Osteocyte (in vitro differentiated cells): ENCODE measurements around the gene DNM1. TPM values are rescaled to one million over a fixed set of nuclear protein-coding genes. Genes with fewer than 3 reads are reported as not detected.

ENCODE experiments used
- DNase-seq: peaks from one replicate; pipeline ENCODE4 v3.0.0; 2021; ENCODE audit warnings: mixed read lengths; ENCODE audit not compliant: unreplicated experiment; ENCODE audit errors: extremely low spot score
- H3K27ac Mint-ChIP-seq: one replicate; pipeline ENCODE4 v1.8.0; 2021; ENCODE audit warnings: mild to moderate bottlenecking, mixed read lengths; ENCODE audit not compliant: unreplicated experiment
- H3K27me3 Mint-ChIP-seq: one replicate; pipeline ENCODE4 v1.8.0; 2021; ENCODE audit warnings: mixed read lengths; ENCODE audit not compliant: unreplicated experiment
- H3K36me3 Mint-ChIP-seq: one replicate; pipeline ENCODE4 v1.8.0; 2021; ENCODE audit warnings: mixed read lengths; ENCODE audit not compliant: unreplicated experiment
- H3K4me1 Mint-ChIP-seq: one replicate; pipeline ENCODE4 v1.8.0; 2021; ENCODE audit warnings: mixed read lengths; ENCODE audit not compliant: unreplicated experiment
- H3K4me3 Mint-ChIP-seq: one replicate; pipeline ENCODE4 v1.8.0; 2021; ENCODE audit warnings: mild to moderate bottlenecking, moderate library complexity, mixed read lengths; ENCODE audit not compliant: unreplicated experiment
- H3K9me3 Mint-ChIP-seq: one replicate; pipeline ENCODE4 v1.8.0; 2021; ENCODE audit warnings: mixed read lengths; ENCODE audit not compliant: unreplicated experiment
- total RNA-seq: library from RNA; stranded (reverse); gene quantifications from 2 replicates; pipeline ENCODE4 v1.2.1, GENCODE V29; 2021
- TF ChIP-seq, protein P1 (sequence below): fragments of 200-600 bp; sonication (generic); IDR thresholded peaks from 2 replicates; pipeline ENCODE4 v1.5.0; 2021; ENCODE audit warnings: antibody characterized with exemption, mild to moderate bottlenecking, moderate library complexity

The DNM1 gene
- total RNA-seq, 1 donor from 2014 or later = 45.4 TPM

DNA sequence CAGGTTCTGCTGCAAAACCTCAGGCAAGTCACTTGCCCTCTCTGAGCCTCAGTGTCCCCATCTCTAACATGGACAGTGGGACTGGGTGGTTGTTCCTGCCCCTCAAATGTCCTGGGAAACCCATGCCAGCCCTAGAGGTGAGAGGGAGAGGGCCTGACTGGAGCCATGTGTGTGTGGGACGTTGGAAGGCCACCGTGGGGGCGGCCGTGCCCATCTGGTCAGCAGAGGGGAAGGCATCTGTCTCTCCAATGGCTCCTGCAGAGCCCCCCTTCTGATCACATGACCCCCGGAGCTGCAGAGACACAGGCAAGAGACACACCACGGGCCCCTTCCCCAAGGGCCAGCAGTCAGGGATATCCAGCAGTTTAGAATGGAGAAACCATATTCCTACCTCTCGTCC is 1.7 kb downstream of the DNM1 start:
- Mint-ChIP-seq H3K4me3 (peak overlapping the region; percentile 77), H3K27me3 (no peaks in the 10 kb centered on the region), H3K4me1 (peaks cover 36% of the 10 kb centered on the region), H3K9me3 (no peaks in the 10 kb centered on the region), H3K27ac (no peak overlapping the region), H3K36me3 (no peaks in the 10 kb centered on the region)
- TF ChIP-seq, protein P1, sequence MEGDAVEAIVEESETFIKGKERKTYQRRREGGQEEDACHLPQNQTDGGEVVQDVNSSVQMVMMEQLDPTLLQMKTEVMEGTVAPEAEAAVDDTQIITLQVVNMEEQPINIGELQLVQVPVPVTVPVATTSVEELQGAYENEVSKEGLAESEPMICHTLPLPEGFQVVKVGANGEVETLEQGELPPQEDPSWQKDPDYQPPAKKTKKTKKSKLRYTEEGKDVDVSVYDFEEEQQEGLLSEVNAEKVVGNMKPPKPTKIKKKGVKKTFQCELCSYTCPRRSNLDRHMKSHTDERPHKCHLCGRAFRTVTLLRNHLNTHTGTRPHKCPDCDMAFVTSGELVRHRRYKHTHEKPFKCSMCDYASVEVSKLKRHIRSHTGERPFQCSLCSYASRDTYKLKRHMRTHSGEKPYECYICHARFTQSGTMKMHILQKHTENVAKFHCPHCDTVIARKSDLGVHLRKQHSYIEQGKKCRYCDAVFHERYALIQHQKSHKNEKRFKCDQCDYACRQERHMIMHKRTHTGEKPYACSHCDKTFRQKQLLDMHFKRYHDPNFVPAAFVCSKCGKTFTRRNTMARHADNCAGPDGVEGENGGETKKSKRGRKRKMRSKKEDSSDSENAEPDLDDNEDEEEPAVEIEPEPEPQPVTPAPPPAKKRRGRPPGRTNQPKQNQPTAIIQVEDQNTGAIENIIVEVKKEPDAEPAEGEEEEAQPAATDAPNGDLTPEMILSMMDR = no peak
- no peak for DNase-seq

DNA sequence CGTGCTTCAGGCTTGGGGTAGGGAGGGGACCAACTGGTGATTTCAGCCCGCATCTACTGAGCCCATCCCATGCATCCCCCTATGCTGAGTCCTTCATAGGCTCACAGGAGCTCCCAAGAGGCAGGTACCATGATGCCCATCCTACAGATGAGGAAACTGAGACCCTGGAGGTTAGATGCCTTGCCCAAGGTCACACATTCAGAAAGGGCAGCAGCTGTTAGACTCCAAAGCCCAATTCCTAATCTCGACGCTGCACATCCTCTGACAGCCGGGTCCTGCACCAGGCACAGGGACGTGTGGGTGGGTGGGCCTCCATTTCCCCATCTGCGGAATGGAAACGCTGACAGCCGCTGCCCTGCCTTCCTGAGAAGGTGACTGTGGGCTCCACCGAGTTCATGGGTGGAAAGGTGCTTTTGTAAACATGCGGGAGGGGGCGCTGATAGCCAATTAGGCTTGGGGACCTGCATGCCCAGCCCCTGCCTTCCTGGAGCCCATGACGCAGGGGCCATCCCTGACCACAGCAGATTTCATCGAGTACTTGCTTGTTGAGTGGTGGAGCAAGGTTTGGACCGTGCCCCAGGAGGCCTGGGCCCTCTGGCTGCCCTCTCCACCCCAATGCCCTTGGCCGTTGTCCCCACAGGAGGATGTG is 2.2 kb downstream of the DNM1 start:
- Mint-ChIP-seq H3K36me3 (no peaks in the 10 kb centered on the region), H3K27me3 (no peaks in the 10 kb centered on the region), H3K27ac (no peak overlapping the region), H3K4me3 (no peak overlapping the region), H3K9me3 (no peaks in the 10 kb centered on the region), H3K4me1 (peaks cover 37% of the 10 kb centered on the region)
- TF ChIP-seq, protein P1 = no peak
- no peak for DNase-seq

DNA sequence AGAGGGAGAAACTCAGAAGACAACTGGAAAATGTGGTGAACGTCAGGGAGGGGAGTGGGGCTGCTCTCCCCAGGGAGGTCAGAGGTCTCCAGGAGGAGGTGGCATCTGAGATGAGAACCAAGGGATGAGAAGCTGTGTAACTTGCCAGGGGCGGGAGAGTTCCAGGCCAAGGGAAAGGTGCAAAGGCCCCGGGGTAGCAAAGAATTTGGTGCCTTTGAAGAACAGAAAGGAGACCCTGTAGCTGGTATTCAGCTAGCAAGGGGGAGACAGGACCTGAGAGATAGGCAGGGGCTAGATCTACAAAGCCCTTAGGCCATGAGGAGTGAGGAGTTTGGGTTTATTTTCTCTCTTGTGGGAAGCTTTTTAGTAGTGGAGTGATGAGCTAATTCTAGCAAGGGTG is 3.3 kb downstream of the DNM1 start:
- H3K36me3 Mint-ChIP-seq = no peaks in the 10 kb centered on the region
- H3K9me3 Mint-ChIP-seq = no peaks in the 10 kb centered on the region
- no peak overlapping the region for H3K4me3 Mint-ChIP-seq
- H3K27me3 Mint-ChIP-seq = no peaks in the 10 kb centered on the region
- DNase-seq = no peak
- TF ChIP-seq, protein P1 = no peak
- peaks cover 46% of the 10 kb centered on the region for H3K4me1 Mint-ChIP-seq
- H3K27ac Mint-ChIP-seq = no peak overlapping the region

DNA sequence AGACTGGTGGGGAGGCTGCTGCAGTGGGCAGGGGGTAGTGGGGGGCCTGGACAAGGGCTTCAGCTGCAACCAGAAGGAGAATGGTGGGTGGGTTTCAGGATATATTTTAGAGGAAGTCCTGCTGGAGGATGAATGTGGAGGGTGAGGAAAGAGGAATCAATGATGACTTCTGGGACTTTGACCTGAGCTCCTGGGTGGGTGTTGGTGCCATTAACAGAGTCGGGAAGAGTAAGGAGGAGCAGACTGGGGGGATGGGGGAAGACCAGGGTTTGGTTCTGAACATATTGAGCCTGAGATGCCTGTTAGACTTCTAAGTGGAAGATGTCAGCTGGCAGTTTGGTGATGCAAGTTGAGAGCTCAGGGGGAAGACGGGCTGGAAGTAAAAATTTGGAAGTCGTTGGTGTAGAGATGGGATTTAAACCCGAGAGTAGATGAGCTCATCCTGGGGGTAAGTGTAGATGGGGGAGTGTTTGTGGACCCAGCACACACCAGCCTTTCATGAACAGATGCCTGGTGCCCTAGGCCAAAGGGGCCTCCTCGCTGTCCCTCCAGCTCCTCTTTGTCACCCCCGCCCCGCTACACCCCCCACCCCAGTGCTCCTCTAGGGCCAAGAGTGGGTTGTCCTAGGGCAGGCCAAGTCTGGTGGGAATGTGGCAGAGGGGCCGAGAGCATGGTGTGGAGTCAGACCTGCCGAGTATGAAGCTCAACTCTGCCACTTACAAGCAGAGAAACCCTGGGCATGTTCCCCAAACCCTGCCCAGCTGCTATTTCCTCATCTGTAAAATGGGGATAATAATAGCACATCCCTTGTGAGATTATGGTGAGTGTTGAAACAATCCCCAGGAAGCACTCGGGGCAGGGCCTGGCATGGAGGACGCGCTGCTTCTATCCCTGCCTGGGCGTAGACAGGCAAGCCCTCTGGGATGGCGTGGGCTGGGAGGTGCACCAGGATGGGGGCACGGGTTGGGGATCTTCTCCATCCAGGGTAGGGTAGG is 4.0 kb downstream of the DNM1 start:
- DNase-seq = no peak
- TF ChIP-seq, protein P1 = no peak
- Mint-ChIP-seq H3K27ac (no peak overlapping the region), H3K4me3 (no peak overlapping the region), H3K36me3 (no peaks in the 10 kb centered on the region), H3K9me3 (no peaks in the 10 kb centered on the region), H3K4me1 (peaks cover 48% of the 10 kb centered on the region), H3K27me3 (no peaks in the 10 kb centered on the region)

DNA sequence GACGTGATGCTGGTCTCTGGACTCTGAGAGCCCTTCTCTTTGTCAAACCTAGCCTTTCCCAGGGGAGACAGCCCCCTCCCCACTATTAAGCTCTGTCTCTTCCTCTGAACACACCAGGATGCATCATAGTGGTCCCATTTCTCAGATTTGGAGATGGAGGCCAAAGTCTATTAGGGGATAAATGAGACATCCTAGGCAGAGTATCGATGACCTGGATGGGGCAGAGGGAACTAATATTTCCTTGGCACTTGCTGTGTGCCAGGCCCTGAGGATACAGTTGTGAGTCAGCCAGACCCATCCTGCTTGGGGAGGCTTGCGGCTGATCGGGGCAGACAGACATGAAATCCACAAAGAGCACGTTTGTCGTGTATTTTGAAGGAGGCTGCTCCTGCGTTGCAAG is 5.2 kb downstream of the DNM1 start:
- no peak for DNase-seq
- H3K4me1 Mint-ChIP-seq = peaks cover 41% of the 10 kb centered on the region

More for the DNA sequence above, 5.2 kb downstream of the DNM1 start:
- no peaks in the 10 kb centered on the region for H3K9me3 Mint-ChIP-seq
- H3K36me3 Mint-ChIP-seq = no peaks in the 10 kb centered on the region
- H3K27ac Mint-ChIP-seq = no peak overlapping the region
- no peak overlapping the region for H3K4me3 Mint-ChIP-seq
- TF ChIP-seq, protein P1 = no peak
- no peaks in the 10 kb centered on the region for H3K27me3 Mint-ChIP-seq
